Measurements from ENCODE around the gene ARL16.

DNA sequence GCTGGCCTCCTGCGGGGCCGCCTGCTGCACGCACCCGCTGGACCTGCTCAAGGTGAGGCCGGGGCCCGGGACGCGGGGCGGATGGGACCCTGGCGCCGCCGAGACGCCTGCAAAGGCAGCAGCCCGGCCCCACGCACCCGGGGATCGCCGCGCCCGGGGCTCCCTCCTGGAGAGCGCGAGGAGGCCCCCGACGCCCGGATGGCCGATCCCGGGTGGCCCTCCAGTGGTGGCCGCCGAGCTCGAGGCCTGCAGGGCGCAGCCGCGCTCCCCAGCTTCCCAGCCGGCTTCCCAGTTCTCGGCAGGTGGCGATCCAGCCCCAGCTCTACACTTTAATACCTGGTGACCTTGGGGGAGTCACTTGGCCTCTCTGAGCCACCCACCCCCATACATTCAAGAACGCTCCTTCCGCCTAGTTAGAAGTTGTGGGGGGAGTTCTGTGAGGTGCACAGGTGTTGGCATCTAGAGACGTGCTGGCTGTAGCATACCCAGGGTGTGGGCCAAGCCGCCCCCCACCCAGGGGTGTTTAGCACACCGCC is 28.9 kb upstream of the ARL16 start:
- TF ChIP-seq, protein P1, sequence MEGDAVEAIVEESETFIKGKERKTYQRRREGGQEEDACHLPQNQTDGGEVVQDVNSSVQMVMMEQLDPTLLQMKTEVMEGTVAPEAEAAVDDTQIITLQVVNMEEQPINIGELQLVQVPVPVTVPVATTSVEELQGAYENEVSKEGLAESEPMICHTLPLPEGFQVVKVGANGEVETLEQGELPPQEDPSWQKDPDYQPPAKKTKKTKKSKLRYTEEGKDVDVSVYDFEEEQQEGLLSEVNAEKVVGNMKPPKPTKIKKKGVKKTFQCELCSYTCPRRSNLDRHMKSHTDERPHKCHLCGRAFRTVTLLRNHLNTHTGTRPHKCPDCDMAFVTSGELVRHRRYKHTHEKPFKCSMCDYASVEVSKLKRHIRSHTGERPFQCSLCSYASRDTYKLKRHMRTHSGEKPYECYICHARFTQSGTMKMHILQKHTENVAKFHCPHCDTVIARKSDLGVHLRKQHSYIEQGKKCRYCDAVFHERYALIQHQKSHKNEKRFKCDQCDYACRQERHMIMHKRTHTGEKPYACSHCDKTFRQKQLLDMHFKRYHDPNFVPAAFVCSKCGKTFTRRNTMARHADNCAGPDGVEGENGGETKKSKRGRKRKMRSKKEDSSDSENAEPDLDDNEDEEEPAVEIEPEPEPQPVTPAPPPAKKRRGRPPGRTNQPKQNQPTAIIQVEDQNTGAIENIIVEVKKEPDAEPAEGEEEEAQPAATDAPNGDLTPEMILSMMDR (IDR thresholded peaks at IDR 0.05): peak in 1 of 5 experiments; percentile 1
- TF ChIP-seq POLR2A (IDR thresholded peaks at IDR 0.05) (no peak), EP300 (IDR thresholded peaks at IDR 0.05) (no peak)

Data from tibial nerve (tissue), 4 donors.